BJ (cell line): ENCODE measurements around the gene TMEM255A. TPM values are rescaled to one million over a fixed set of nuclear protein-coding genes. Genes with fewer than 3 reads are reported as not detected.

Source experiments
- CTCF ChIA-PET: fragments of 350-600 bp; formaldehyde crosslinking; extraction: SDS; loops from one replicate; lab custom pipeline; 2021; ENCODE audit warnings: antibody characterized with exemption, inconsistent platforms; lab: Yijun Ruan, JAX
- POLR2A ChIA-PET: fragments of 300-600 bp; sonication (Branson Sonifier 250); formaldehyde crosslinking; extraction: SDS; loops from one replicate; lab custom pipeline; 2021; ENCODE audit warnings: antibody characterized with exemption; lab: Charles Lee
- DNase-seq: peaks from one replicate; pipeline ENCODE4 v3.0.0-alpha.2; 2011; ENCODE audit warnings: low read depth
- H3K27me3 ChIP-seq: 2 replicates; pipeline ENCODE4 v1.6.0; 2011; ENCODE audit warnings: low read length; ENCODE audit not compliant: control insufficient read depth, insufficient read depth
- H3K36me3 ChIP-seq: 2 replicates; pipeline ENCODE4 v1.5.1; 2011; ENCODE audit warnings: low read length; ENCODE audit not compliant: control insufficient read depth, insufficient read depth
- H3K4me3 ChIP-seq: 2 replicates; pipeline ENCODE4 v1.5.1; 2011; ENCODE audit warnings: low read depth, mild to moderate bottlenecking, control low read depth, low read length
- polyA plus RNA-seq: library from polyadenylated mRNA; depleted of rRNA; stranded (reverse); fragments of >200 nt; gene quantifications from 2 replicates; pipeline ENCODE4 v1.2.3, GENCODE V29; 2011
- TF ChIP-seq, protein P1 (sequence below): IDR thresholded peaks from 2 replicates; pipeline ENCODE4 v1.5.1; 2011; ENCODE audit warnings: low read depth, mild to moderate bottlenecking, control low read depth, inconsistent platforms, low read length, moderate library complexity; ENCODE audit not compliant: insufficient read depth

TMEM255A gene
- polyA plus RNA-seq, 1 experiment: 0.10 TPM

DNA sequence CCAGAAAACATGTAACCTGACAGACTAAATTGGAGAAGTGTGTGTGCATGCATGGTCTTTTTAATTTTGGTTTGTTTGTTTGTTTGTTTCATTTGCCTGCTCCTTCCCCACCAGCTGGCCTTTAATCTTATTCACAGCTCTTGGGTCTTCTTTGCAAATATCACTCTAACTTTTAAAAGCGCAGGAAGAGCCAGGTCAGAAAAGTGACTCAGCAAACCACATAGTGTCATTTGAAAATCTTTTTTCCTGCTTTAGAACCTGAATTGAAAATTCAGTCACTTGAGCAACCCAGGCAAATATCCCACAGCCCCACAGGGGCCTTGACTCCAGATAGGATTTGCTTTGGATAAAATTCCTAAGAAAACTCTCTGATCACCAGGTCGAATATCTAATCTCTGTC, 4.6 kb downstream of the TMEM255A start:
- Histone ChIP-seq H3K4me3 (no peak overlapping the region), H3K27me3 (peaks cover 19% of the 10 kb centered on the region), H3K36me3 (no peaks in the 10 kb centered on the region)
- POLR2A ChIA-PET: no interaction called here
- TF ChIP-seq, protein P1, sequence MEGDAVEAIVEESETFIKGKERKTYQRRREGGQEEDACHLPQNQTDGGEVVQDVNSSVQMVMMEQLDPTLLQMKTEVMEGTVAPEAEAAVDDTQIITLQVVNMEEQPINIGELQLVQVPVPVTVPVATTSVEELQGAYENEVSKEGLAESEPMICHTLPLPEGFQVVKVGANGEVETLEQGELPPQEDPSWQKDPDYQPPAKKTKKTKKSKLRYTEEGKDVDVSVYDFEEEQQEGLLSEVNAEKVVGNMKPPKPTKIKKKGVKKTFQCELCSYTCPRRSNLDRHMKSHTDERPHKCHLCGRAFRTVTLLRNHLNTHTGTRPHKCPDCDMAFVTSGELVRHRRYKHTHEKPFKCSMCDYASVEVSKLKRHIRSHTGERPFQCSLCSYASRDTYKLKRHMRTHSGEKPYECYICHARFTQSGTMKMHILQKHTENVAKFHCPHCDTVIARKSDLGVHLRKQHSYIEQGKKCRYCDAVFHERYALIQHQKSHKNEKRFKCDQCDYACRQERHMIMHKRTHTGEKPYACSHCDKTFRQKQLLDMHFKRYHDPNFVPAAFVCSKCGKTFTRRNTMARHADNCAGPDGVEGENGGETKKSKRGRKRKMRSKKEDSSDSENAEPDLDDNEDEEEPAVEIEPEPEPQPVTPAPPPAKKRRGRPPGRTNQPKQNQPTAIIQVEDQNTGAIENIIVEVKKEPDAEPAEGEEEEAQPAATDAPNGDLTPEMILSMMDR: no peak
- CTCF ChIA-PET: no interaction called here
- no peak for DNase-seq

DNA sequence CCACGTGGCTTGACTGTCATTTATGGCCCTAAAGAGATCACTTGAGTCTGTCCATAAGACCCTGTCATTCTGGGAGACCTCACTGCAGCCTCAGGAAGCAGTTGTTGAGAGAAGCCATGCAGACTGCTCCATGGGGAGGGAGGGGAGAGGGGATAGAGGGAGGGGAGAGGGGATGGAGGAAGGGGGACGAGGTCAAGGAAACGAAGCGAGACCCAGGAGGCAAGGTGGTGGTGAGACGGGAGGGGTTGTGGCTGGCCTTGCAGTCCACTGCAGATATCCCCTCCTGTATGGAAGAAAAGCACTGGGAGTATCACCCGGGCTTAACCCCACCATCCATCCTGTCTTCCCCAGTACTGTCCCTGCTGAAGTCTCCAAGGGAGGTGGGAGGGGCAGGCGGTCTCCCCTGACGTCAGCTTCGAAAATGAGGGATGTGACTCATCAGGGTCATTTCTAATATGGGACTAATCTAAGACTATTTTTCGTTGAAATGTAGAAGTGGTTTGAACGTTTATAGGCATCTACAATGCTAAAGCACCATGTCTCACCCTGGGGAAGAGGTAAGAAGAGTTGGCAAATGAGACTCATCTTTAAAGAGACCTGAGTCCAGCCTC, 5.6 kb downstream of the TMEM255A start:
- no peak for DNase-seq
- H3K27me3 ChIP-seq: peaks cover 18% of the 10 kb centered on the region
- POLR2A ChIA-PET: no interaction called here
- no peak overlapping the region for H3K4me3 ChIP-seq
- H3K36me3 ChIP-seq: no peaks in the 10 kb centered on the region
- CTCF ChIA-PET: no interaction called here
- TF ChIP-seq, protein P1: no peak

DNA sequence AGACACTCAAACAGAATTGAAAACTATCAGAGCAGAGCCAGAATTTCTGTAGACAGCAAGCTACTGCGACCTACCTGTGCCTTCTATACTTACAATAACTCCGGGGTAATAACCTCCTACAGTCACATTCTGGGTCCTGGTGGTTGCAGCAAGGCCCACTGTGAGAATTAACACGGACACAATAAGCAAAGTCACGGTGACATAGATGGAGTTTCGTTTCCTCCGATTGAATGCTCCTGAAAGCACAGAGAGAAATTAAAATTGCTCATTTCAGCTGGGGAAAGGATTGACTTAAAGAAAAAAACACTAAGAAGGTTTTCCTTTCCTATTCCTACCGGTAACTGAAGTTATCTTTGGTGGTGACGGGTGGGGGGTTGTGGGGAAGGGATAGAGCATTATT, 7.0 kb downstream of the TMEM255A start:
- Histone ChIP-seq H3K4me3 (no peak overlapping the region), H3K27me3 (peaks cover 10% of the 10 kb centered on the region), H3K36me3 (no peaks in the 10 kb centered on the region)
- ChIA-PET CTCF (no interaction called here), POLR2A (no interaction called here)
- TF ChIP-seq, protein P1: no peak
- DNase-seq: no peak

DNA sequence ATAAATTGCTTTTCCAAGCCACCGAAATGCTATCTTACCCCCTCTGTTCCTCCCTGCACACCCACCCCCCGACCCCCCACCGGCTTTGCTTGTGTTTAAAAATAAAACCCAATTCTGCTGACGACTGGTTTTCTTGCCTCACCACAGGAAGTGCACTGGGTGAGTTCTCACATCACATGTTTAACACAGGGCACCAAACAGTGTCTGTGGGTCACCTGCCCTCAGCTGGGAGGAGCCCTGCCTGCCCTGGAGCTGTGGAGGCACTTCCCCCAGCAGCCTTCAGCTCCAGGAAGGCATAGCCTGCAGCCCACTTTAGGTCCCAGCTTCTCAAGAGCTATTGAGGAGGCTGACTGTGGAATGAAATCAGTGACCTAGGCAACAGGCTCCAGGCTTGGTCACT, 8.8 kb downstream of the TMEM255A start:
- H3K36me3 ChIP-seq: no peaks in the 10 kb centered on the region
- ChIA-PET POLR2A (no interaction called here), CTCF (no interaction called here)
- TF ChIP-seq, protein P1: no peak
- H3K4me3 ChIP-seq: no peak overlapping the region
- no peaks in the 10 kb centered on the region for H3K27me3 ChIP-seq
- DNase-seq: no peak

DNA sequence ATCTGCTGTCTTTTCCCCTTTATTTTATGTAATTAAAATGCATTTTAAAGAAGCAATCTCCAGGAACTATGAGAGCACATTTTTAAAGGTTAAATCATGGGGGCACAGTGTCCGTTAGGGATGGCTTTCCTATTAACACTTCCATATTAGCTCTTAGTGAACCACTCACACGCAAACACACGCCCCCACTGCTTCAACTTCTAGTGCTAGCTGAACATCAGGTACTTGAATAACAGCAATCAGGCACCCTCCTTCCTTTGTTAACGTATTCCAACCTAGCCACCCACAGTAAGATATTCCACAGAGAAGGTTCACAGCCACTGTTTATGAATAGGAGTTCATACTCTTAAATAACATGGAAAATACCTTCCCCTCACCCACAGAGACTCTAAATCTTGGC, 9.3 kb downstream of the TMEM255A start:
- no peaks in the 10 kb centered on the region for H3K36me3 ChIP-seq
- no peak overlapping the region for H3K4me3 ChIP-seq
- ChIA-PET POLR2A (no interaction called here), CTCF (no interaction called here)
- TF ChIP-seq, protein P1: no peak
- no peaks in the 10 kb centered on the region for H3K27me3 ChIP-seq
- no peak for DNase-seq
